Endothelial cell of umbilical vein (primary cell): Measurements from ENCODE around the gene AKAP13. TPM values are rescaled to one million over a fixed set of nuclear protein-coding genes. Genes with fewer than 3 reads are reported as not detected.
"Not testable (repeated sequence)": the region's sequence is repeated elsewhere in the genome, so short reads cannot be mapped to it uniquely, and the experiment has no call there.

ENCODE experiments used
- BruUV-seq: library from RNA; stranded (reverse); fragments of 400-500 nt; replicated peaks from 2 replicates; lab custom pipeline; 2021; lab: Mats Ljungman, UMichigan
- CTCF ChIA-PET: fragments of 300-600, 350-600 bp; sonication (Branson Sonifier 250); formaldehyde crosslinking; loops from one replicate; lab custom pipeline; 2021; ENCODE audit warnings: antibody characterized with exemption, inconsistent platforms; lab: Charles Lee
- POLR2A ChIA-PET: fragments of 300-600, 350-600 bp; sonication (Branson Sonifier 250); formaldehyde crosslinking; loops from one replicate; lab custom pipeline; 2021; ENCODE audit warnings: antibody characterized with exemption, inconsistent platforms; lab: Charles Lee
- DNase-seq: peaks from one replicate; pipeline ENCODE4 v3.0.0-alpha.2; 2011; ENCODE audit warnings: low read depth, low spot score
- FAIRE-seq: peaks from 2 replicates; lab custom pipeline; 2011; peaks lifted over from hg19 to GRCh38; lab: Jason Lieb, UNC
- H2AFZ ChIP-seq: 2 replicates; pipeline ENCODE4 v1.6.0; 2012; ENCODE audit warnings: low read depth, low read length, control low read depth, inconsistent platforms
- H3K27ac ChIP-seq: 2 replicates; pipeline ENCODE4 v1.5.1; 2011; ENCODE audit warnings: low read depth, mild to moderate bottlenecking, control low read depth, low read length, moderate library complexity; ENCODE audit not compliant: insufficient read depth
- H3K27me3 ChIP-seq, 2 experiments: 2 replicates each; pipeline versions ENCODE4 v1.6.0 to v1.6.1; 2011; ENCODE audit warnings: low read length in 2 of 2, mixed read lengths in 1 of 2; ENCODE audit not compliant: control insufficient read depth in 2 of 2, insufficient read depth in 2 of 2
- H3K36me3 ChIP-seq, 2 experiments: 2 replicates in 1 of 2; 3 replicates in 1 of 2; pipeline ENCODE4 v1.5.1; 2011; ENCODE audit warnings: low read length in 2 of 2, mild to moderate bottlenecking in 1 of 2, moderate library complexity in 1 of 2; ENCODE audit not compliant: control insufficient read depth in 2 of 2, insufficient read depth in 2 of 2; ENCODE audit errors: extremely low read depth in 1 of 2
- H3K4me1 ChIP-seq: 3 replicates; pipeline ENCODE4 v1.5.1; 2011; ENCODE audit warnings: mild to moderate bottlenecking, low read length; ENCODE audit not compliant: control insufficient read depth, insufficient read depth; ENCODE audit errors: extremely low read depth
- H3K4me2 ChIP-seq: 2 replicates; pipeline ENCODE4 v1.6.1; 2011; ENCODE audit warnings: low read length, control low read depth, mixed read lengths; ENCODE audit not compliant: insufficient read depth
- H3K4me3 ChIP-seq, 3 experiments: fragments of 200-600 bp in 1 of 3; sonication (generic), shearing (Covaris generic) in 1 of 3; replicated peaks in 1 of 3; 2 replicates each; pipeline ENCODE4 v1.5.1; 2011 to 2016; ENCODE audit warnings: control low read depth in 3 of 3, low read length in 3 of 3, mild to moderate bottlenecking in 2 of 3, inconsistent platforms in 1 of 3, low read depth in 1 of 3, moderate library complexity in 1 of 3; ENCODE audit not compliant: insufficient read depth in 1 of 3
- H3K79me2 ChIP-seq: 2 replicates; pipeline ENCODE4 v1.6.0; 2012; ENCODE audit warnings: low read length, inconsistent platforms; ENCODE audit not compliant: control insufficient read depth, insufficient read depth
- H3K9ac ChIP-seq: replicated peaks from 2 replicates; pipeline ENCODE3; 2011; ENCODE audit warnings: low read length, control low read depth; ENCODE audit not compliant: insufficient read depth; ENCODE audit errors: extremely low read depth
- H3K9me1 ChIP-seq: replicated peaks from 3 replicates; pipeline ENCODE4 v1.6.0; 2011; ENCODE audit warnings: mild to moderate bottlenecking, low read length; ENCODE audit not compliant: control insufficient read depth, insufficient read depth; ENCODE audit errors: extremely low read depth
- H3K9me3 ChIP-seq: replicated peaks from 2 replicates; pipeline ENCODE4 v1.5.1; 2012; ENCODE audit warnings: low read length, inconsistent platforms; ENCODE audit not compliant: control insufficient read depth, insufficient read depth
- H4K20me1 ChIP-seq: replicated peaks from 2 replicates; pipeline ENCODE3; 2011; ENCODE audit warnings: mild to moderate bottlenecking, low read length; ENCODE audit not compliant: control insufficient read depth, insufficient read depth; ENCODE audit errors: extremely low read depth
- EZH2 ChIP-seq: IDR thresholded peaks from 2 replicates; pipeline ENCODE4 v1.6.1; 2012; ENCODE audit warnings: borderline replicate concordance, low read depth, mild to moderate bottlenecking, moderate library complexity, low read length, inconsistent platforms; ENCODE audit not compliant: severe bottlenecking
- GATA2 ChIP-seq: IDR thresholded peaks from 2 replicates; pipeline ENCODE4 v1.7.0; 2011; ENCODE audit warnings: low read depth, mild to moderate bottlenecking, moderate library complexity, mixed read lengths, low read length; ENCODE audit not compliant: insufficient read length, insufficient read depth
- MYC ChIP-seq: IDR thresholded peaks from one replicate; pipeline ENCODE4 v1.6.1; 2011; ENCODE audit warnings: mild to moderate bottlenecking, low read depth, low read length
- POLR2AphosphoS5 ChIP-seq: IDR thresholded peaks from 2 replicates; pipeline ENCODE4 v1.6.1; 2012; ENCODE audit warnings: low read depth, mild to moderate bottlenecking, control low read depth, low read length, moderate library complexity; ENCODE audit not compliant: insufficient read depth
- dilution Hi-C: fragments of 300-500 bp; cut with MboI; formaldehyde crosslinking; loops from one replicate; pipeline ENCODE4 v1.15.0; 2019; ENCODE audit warnings: low sequenced_read_pairs; ENCODE audit not compliant: extremely low pct_ligation_motif_present
- intact Hi-C: fragments of 100-400 bp; cut with micrococcal nuclease; formaldehyde crosslinking; loops from one replicate; pipeline ENCODE4 v1.10.0; 2022
- polyA plus RNA-seq, 4 experiments: library from polyadenylated mRNA; depleted of rRNA in 3 of 4; stranded (reverse) in 3 of 4; unstranded in 1 of 4; fragments of >200 nt; gene quantifications; 2 replicates each; pipeline versions ENCODE4 v1.2.1 to v1.2.3, GENCODE V29; 2011 to 2012; ENCODE audit warnings: missing spikeins in 1 of 4
- total RNA-seq: library from RNA; stranded (reverse); gene quantifications from 2 replicates; pipeline ENCODE4 v1.2.3, GENCODE V29; 2021
- TF ChIP-seq, protein P1 (sequence below): IDR thresholded peaks from 2 replicates; pipeline ENCODE4 v1.6.1; 2011; ENCODE audit not compliant: insufficient read depth, insufficient read length
- TF ChIP-seq, protein P2 (sequence below), 2 donors: IDR thresholded peaks; 1 replicate in 1 of 2; 2 replicates in 1 of 2; pipeline ENCODE4 v1.5.1; 2011; ENCODE audit warnings: low read length in 2 of 2, mild to moderate bottlenecking in 2 of 2, moderate library complexity in 2 of 2, control low read depth in 1 of 2, inconsistent platforms in 1 of 2, low read depth in 1 of 2; ENCODE audit not compliant: insufficient read depth in 1 of 2; ENCODE audit errors: extremely low read depth in 1 of 2

AKAP13 gene
- total and polyA plus RNA-seq, 2 donors (not counting 3 experiments of a cell fraction or from before 2014, with no cell fraction given), result 22.8 to 87.8 TPM

DNA sequence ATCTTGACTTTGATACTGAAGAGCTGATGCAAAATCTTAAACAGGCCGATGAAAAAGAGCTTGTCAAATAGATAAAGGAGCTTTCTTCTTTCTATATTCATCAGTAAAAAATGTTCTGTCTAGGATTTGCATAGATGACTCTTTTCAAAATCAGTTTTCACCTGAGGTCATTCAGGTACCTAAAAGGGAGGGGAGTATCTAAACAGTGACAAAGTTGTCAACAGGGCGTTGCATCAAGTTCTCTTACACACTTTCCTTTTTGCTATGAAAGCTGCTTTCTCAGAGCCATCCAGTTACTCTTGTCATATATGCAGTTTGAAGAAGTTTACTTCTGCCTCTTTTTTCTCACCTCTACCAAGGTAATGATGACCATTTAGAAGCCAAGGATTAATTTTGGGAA lies 60.0 kb downstream of the AKAP13 start:
- H2AFZ ChIP-seq, result no peak overlapping the region
- no peak overlapping the region for H3K27ac ChIP-seq
- H3K79me2 ChIP-seq, result peaks cover 24% of the 10 kb centered on the region
- no peaks in the 10 kb centered on the region for H3K27me3 ChIP-seq
- no peak for TF ChIP-seq MYC
- TF ChIP-seq POLR2AphosphoS5, result no peak
- TF ChIP-seq EZH2, result no peak
- TF ChIP-seq, protein P1, sequence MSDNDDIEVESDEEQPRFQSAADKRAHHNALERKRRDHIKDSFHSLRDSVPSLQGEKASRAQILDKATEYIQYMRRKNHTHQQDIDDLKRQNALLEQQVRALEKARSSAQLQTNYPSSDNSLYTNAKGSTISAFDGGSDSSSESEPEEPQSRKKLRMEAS, result no peak
- TF ChIP-seq, protein P2, sequence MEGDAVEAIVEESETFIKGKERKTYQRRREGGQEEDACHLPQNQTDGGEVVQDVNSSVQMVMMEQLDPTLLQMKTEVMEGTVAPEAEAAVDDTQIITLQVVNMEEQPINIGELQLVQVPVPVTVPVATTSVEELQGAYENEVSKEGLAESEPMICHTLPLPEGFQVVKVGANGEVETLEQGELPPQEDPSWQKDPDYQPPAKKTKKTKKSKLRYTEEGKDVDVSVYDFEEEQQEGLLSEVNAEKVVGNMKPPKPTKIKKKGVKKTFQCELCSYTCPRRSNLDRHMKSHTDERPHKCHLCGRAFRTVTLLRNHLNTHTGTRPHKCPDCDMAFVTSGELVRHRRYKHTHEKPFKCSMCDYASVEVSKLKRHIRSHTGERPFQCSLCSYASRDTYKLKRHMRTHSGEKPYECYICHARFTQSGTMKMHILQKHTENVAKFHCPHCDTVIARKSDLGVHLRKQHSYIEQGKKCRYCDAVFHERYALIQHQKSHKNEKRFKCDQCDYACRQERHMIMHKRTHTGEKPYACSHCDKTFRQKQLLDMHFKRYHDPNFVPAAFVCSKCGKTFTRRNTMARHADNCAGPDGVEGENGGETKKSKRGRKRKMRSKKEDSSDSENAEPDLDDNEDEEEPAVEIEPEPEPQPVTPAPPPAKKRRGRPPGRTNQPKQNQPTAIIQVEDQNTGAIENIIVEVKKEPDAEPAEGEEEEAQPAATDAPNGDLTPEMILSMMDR (IDR thresholded peaks at IDR 0.05; ENCODE audit: extremely low read depth in 1 of 2, insufficient read depth in 1 of 2, low read depth in 1 of 2, low read length in 2 of 2), result no peak
- TF ChIP-seq GATA2, result no peak
- H3K4me3 ChIP-seq, result no peak overlapping the region
- H3K9me3 ChIP-seq, result no peaks in the 10 kb centered on the region
- no peak for DNase-seq
- no peak for FAIRE-seq
- H3K9me1 ChIP-seq, result no peaks in the 10 kb centered on the region
- no peaks in the 10 kb centered on the region for H3K4me1 ChIP-seq
- CTCF ChIA-PET, result interaction anchor here (1.2 to 1.7 kb wide), 3 partner anchors 9 to 26 kb away, joined by 4 to 7 read pairs (median 5); no protein-coding TSS in a partner anchor
- H3K36me3 ChIP-seq, result no peaks in the 10 kb centered on the region
- no peak overlapping the region for H3K4me2 ChIP-seq
- POLR2A ChIA-PET, result no interaction called here
- intact Hi-C loops, result no loop called here
- H4K20me1 ChIP-seq, result peaks cover 8% of the 10 kb centered on the region
- dilution Hi-C loops, result no loop called here
- no TSS peak for BruUV-seq
- H3K9ac ChIP-seq, result no peak overlapping the region

DNA sequence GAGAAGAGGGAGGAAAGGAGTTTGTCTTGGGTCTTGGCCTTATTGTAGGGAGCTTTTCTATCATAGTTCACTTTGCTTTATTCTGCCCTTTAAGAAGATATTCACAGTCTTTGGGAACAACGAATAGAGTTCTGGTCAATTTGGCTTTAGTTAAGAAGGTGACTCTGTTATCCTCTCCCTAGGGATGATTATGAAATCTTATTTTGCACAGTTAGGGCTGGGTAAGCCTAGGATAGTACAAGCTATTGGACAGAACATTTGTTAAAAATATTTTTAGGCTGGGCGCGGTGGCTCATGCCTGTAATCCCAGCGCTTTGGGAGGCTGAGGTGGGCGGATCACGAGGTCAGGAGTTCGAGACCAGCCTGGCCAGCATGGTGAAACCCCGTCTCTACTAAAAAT lies 61.5 kb downstream of the AKAP13 start:
- POLR2A ChIA-PET, dilution Hi-C loops, H3K4me1 ChIP-seq, H3K27me3 ChIP-seq, H3K9me1 ChIP-seq, BruUV-seq, H3K9ac ChIP-seq, intact Hi-C loops, H3K9me3 ChIP-seq, H3K4me2 ChIP-seq, H3K36me3 ChIP-seq, H2AFZ ChIP-seq, H3K27ac ChIP-seq, H4K20me1 ChIP-seq, FAIRE-seq, DNase-seq, H3K4me3 ChIP-seq: not testable (repeated sequence)
- CTCF ChIA-PET, result interaction anchor here (1.4 kb wide), 1 partner anchor 10 kb away, joined by 5 read pairs; no protein-coding TSS in a partner anchor
- peaks cover 31% of the 10 kb centered on the region for H3K79me2 ChIP-seq
